Small intestine (tissue), 4 donors: ENCODE measurements around the gene YARS2. TPM values are rescaled to one million over a fixed set of nuclear protein-coding genes. Genes with fewer than 3 reads are reported as not detected.

Experiments used
- polyA plus RNA-seq, 4 donors: library from polyadenylated mRNA; stranded (reverse) in 3 of 4; unstranded in 1 of 4; fragments of 200-250 nt in 3 of 4; fragments of 120-200 nt in 1 of 4; gene quantifications; one replicate each; pipeline versions ENCODE4 v1.2.1 to v1.2.3, GENCODE V29; 2013
- donor health status: healthy with polysubstance abuse.
- donor health status: Bipolar disorder and iron deficiency.
- donor health status: healthy.

YARS2 gene
- polyA plus RNA-seq, 4 donors = 5.4 to 19.0 (median 13.0) TPM

Other genes starting within 250 kb of the YARS2 start
- 10 to 100 TPM; 16.2 to 66.9 (median 22.2) TPM for gene DNM1L, start 76.6 kb downstream of the YARS2 start, polyA plus RNA-seq
- 10 to 100 TPM; 12.7 to 34.7 (median 22.8) TPM for gene PKP2, start 140.9 kb upstream of the YARS2 start, polyA plus RNA-seq